ENCODE results near the gene APP. TPM values are rescaled to one million over a fixed set of nuclear protein-coding genes. Genes with fewer than 3 reads are reported as not detected.

Gene APP
- total RNA-seq, 1 donor: 404 TPM

GRCh38 chr21:25911730-25912401 lies 258.7 kb downstream of the APP start:
- H3K4me3 ChIP-seq (ENCODE audit: low read depth, low read length): no peak overlapping the region
- DNase-seq (ENCODE audit: low read depth): no peak

GRCh38 chr21:25910809-25911208 lies 259.8 kb downstream of the APP start:
- no peak overlapping the region for H3K4me3 ChIP-seq (ENCODE audit: low read depth, low read length)
- DNase-seq (ENCODE audit: low read depth): no peak
- no peak for TF ChIP-seq CTCF (IDR thresholded peaks at IDR 0.05; ENCODE audit: insufficient read depth, low read length)

More at GRCh38 chr21:25911730-25912401, 258.7 kb downstream of the APP start:
- no peak for TF ChIP-seq CTCF (IDR thresholded peaks at IDR 0.05; ENCODE audit: insufficient read depth, low read length)

GRCh38 chr21:25909341-25909740 lies 261.2 kb downstream of the APP start:
- TF ChIP-seq CTCF (IDR thresholded peaks at IDR 0.05; ENCODE audit: insufficient read depth, low read length): no peak
- no peak overlapping the region for H3K4me3 ChIP-seq (ENCODE audit: low read depth, low read length)
- no peak for DNase-seq (ENCODE audit: low read depth)

GRCh38 chr21:25908495-25908894 lies 262.1 kb downstream of the APP start:
- H3K4me3 ChIP-seq (ENCODE audit: low read depth, low read length): no peak overlapping the region
- DNase-seq (ENCODE audit: low read depth): no peak
- TF ChIP-seq CTCF (IDR thresholded peaks at IDR 0.05; ENCODE audit: insufficient read depth, low read length): no peak

- no peak overlapping the region for H3K4me3 ChIP-seq (ENCODE audit: low read depth, low read length)
- TF ChIP-seq CTCF (IDR thresholded peaks at IDR 0.05; ENCODE audit: insufficient read depth, low read length): no peak
- peak; percentile 54 for DNase-seq (ENCODE audit: low read depth)
Measured at GRCh38 chr21:25907573-25908275, 262.8 kb downstream of the APP start.

- no peak for TF ChIP-seq CTCF (IDR thresholded peaks at IDR 0.05; ENCODE audit: insufficient read depth, low read length)
- DNase-seq (ENCODE audit: low read depth): no peak
Measured at GRCh38 chr21:25906587-25906986, 264.0 kb downstream of the APP start.

More at GRCh38 chr21:25906587-25906986, 264.0 kb downstream of the APP start:
- H3K4me3 ChIP-seq (ENCODE audit: low read depth, low read length): no peak overlapping the region
